Thoracic aorta (tissue), 2 donors: ENCODE results near the gene PCSK4. TPM values are rescaled to one million over a fixed set of nuclear protein-coding genes. Genes with fewer than 3 reads are reported as not detected.

ENCODE experiments used
- ATAC-seq: fragments of 150-250 bp; one replicate; pipeline ENCODE4 v1.8.0; 2017; ENCODE audit warnings: low read depth; ENCODE audit not compliant: insufficient number of reproducible peaks, low FRiP score
- DNase-seq: peaks from one replicate; pipeline ENCODE4 v3.0.0-alpha.2; 2020; ENCODE audit warnings: low spot score
- H3K27ac ChIP-seq, 2 donors: fragments of 200-600 bp; sonication (generic); 1 replicate in 1 of 2; 2 replicates in 1 of 2; pipeline ENCODE4 v1.5.1; 2016; ENCODE audit warnings: mild to moderate bottlenecking in 2 of 2, moderate library complexity in 2 of 2
- H3K27me3 ChIP-seq: fragments of 200-600 bp; sonication (generic); replicated peaks from 2 replicates; pipeline ENCODE4 v1.6.0; 2016; ENCODE audit warnings: mild to moderate bottlenecking; ENCODE audit not compliant: insufficient read depth
- H3K36me3 ChIP-seq: fragments of 200-600 bp; sonication (generic); one replicate; pipeline ENCODE4 v1.5.1; 2016
- H3K4me1 ChIP-seq, 2 donors: fragments of 200-600 bp; sonication (generic); 1 replicate in 1 of 2; 2 replicates in 1 of 2; pipeline versions ENCODE4 v1.5.1 to v1.6.0; 2016; ENCODE audit warnings: low read depth in 2 of 2, mild to moderate bottlenecking in 1 of 2; ENCODE audit not compliant: control insufficient read depth in 1 of 2
- H3K4me3 ChIP-seq: fragments of 200-600 bp; sonication (generic); 2 replicates; pipeline ENCODE4 v1.5.1; 2016; ENCODE audit warnings: mild to moderate bottlenecking
- H3K9me3 ChIP-seq: fragments of 200-600 bp; sonication (generic); 2 replicates; pipeline ENCODE4 v1.5.1; 2016
- total RNA-seq, 2 donors: library from RNA; depleted of rRNA; stranded (reverse); fragments of >200 nt; gene quantifications; one replicate each; pipeline versions ENCODE4 v1.1.0 to v1.2.3, GENCODE V29; 2016
- TF ChIP-seq, protein P1 (sequence below): fragments of 200-600 bp; sonication (generic); IDR thresholded peaks from one replicate; pipeline ENCODE4 v1.5.1; 2019; ENCODE audit warnings: antibody characterized with exemption

PCSK4 gene
- total RNA-seq, 2 donors from 2014 or later, result 0.56 to 0.68 TPM

DNA sequence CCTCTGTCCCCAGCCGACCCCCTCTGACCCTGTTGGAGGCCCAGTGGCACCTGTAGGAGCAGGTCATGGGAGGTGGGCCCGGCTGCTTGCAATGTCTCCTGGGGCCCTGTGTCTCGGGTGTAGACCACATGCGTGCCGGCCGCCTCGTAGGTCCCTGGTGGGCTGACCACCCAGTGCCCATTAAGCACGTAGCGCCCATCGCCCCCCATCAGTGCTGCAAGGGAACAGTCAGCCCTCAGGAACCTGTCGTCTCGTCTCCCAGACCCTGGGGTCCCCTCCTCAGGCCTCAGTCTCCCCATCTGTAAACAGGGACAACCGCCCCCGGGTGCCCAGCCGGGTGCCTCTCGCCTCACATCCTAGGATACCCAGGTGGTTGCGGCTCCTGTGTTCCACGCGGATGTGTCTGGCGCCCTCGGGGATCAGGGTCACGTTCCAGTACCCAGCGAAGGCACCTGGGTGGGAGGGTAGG, 17.1 kb upstream of the PCSK4 start:
- ATAC-seq (no peak), DNase-seq (no peak)
- TF ChIP-seq, protein P1, sequence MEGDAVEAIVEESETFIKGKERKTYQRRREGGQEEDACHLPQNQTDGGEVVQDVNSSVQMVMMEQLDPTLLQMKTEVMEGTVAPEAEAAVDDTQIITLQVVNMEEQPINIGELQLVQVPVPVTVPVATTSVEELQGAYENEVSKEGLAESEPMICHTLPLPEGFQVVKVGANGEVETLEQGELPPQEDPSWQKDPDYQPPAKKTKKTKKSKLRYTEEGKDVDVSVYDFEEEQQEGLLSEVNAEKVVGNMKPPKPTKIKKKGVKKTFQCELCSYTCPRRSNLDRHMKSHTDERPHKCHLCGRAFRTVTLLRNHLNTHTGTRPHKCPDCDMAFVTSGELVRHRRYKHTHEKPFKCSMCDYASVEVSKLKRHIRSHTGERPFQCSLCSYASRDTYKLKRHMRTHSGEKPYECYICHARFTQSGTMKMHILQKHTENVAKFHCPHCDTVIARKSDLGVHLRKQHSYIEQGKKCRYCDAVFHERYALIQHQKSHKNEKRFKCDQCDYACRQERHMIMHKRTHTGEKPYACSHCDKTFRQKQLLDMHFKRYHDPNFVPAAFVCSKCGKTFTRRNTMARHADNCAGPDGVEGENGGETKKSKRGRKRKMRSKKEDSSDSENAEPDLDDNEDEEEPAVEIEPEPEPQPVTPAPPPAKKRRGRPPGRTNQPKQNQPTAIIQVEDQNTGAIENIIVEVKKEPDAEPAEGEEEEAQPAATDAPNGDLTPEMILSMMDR, result no peak
- Histone ChIP-seq H3K27me3 (no peaks in the 10 kb centered on the region), H3K9me3 (no peaks in the 10 kb centered on the region), H3K36me3 (no peaks in the 10 kb centered on the region), H3K4me3 (peak overlapping the region; percentile 75), H3K27ac (peak overlapping the region in 1 of 2 donors; percentile 68), H3K4me1 (peaks cover 3 to 19% of the 10 kb centered on the region in 2 donors)

DNA sequence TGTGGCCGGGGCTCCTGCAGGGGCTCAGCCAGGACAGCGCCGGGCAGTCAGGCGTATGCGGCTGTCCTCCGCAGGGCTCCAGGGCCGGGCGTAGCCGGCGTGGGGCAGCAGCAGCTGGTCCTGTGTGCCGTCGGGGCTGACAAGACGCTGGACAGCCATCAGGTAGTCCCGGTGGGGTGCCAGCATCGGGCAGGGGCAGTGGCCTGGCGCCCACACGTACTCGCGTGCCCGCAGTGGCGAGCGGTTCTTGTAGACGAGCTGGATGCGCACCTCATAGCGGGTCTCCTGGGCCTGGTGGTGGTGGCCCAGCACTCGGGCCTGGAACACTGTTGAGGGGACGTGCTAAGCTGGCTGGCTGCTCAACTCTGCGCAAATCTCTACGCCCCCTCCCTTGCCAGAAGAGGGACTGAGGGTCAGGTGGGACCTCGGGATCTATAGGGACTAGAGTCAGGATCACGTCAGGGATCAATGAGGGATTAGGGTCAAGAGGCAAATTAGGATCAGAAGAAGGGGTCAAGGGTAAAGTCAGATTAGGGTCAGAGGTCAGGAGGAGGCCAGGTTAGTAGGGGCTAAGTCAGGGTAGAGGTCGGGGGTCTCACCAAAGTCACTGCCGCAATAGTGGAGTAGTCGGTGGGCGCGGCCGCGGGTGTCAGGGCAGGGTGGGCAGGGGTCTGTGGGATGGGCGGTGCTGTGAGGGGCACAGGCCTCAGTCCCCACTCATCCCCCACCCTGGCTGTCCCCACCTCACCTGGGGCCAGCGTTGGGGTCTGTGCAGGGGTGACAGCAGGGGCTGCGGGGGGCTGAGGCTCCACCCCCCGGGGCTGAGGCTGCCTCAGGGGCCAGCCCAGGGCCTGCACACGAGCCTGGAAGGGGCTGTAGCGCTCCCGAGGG, 16.1 kb upstream of the PCSK4 start:
- Histone ChIP-seq H3K27me3 (no peaks in the 10 kb centered on the region), H3K9me3 (no peaks in the 10 kb centered on the region), H3K27ac (no peak overlapping the region), H3K4me1 (peaks cover 3 to 13% of the 10 kb centered on the region in 2 donors), H3K4me3 (no peak overlapping the region), H3K36me3 (no peaks in the 10 kb centered on the region)
- ATAC-seq (no peak), DNase-seq (no peak)
- TF ChIP-seq, protein P1, result no peak

DNA sequence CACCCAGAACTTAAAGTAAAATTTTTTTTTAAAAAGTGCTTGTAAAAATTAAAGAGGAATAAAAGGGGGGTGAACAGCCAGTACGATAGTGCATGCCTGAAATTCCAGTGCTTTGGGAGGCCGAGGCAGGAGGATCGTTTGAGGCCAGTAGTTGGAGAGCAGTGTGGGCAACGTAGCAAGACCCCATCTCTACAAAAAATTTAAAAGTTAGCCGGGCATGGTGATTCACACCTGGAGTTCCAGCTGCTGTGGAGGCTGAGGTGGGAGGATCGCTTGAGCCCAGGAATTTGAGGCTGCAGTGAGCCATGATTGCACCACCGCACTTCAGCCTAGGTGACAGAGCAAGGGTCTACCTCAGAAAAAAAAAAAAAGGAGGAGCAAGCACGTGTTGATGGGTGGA, 14.9 kb upstream of the PCSK4 start:
- ATAC-seq (no peak), DNase-seq (no peak)
- Histone ChIP-seq H3K27me3 (no peaks in the 10 kb centered on the region), H3K27ac (no peak overlapping the region), H3K4me1 (peaks cover 3 to 13% of the 10 kb centered on the region in 2 donors), H3K9me3 (no peaks in the 10 kb centered on the region), H3K4me3 (no peak overlapping the region), H3K36me3 (no peaks in the 10 kb centered on the region)
- TF ChIP-seq, protein P1, result no peak

DNA sequence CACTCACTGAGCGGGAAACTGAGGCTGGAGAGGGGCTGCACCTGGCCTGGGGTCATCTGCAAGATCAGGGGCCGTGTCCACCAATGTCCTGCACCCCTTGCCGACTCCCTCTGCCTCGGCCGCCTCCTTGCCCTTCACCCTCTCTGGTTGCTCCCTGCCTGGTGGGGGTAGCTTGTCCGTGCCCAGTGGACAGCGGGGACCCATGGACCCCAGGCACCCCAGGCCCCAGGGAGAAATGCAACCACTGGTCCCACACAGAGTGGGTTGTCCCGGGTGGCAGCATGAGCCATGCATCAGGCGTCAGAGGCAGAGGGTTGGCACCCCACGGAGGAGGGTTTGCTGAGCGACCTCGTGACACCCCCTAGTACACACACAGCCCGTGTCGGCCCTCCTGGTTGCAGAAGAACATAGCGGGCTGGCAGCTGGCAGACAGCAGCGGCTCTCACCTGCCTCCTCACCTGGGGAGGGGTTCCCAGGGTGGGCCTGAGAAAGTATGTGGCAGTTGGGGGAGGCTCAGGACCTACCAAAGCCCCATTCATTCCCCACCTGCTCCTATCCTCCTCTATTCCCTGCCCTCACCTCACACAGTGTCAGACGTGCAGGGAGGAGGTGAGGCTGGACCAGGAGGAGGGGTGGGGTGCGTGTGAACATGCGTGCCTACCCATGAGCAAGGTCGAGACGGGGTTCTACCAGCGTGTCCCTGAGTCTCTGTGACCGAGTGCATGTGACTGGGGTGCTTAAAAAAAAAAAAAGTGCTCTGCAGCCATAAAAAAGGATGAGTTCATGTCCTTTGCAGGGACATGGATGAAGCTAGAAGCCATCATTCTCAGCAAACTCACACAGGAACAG, 14.0 kb upstream of the PCSK4 start:
- DNase-seq, result no peak
- Histone ChIP-seq H3K9me3 (no peaks in the 10 kb centered on the region), H3K27me3 (no peaks in the 10 kb centered on the region), H3K4me1 (peaks cover 3 to 13% of the 10 kb centered on the region in 2 donors), H3K27ac (no peak overlapping the region), H3K4me3 (no peak overlapping the region), H3K36me3 (no peaks in the 10 kb centered on the region)
- TF ChIP-seq, protein P1, result no peak
- no peak for ATAC-seq
